ENCODE measurements around the gene ENDOV.

DNA sequence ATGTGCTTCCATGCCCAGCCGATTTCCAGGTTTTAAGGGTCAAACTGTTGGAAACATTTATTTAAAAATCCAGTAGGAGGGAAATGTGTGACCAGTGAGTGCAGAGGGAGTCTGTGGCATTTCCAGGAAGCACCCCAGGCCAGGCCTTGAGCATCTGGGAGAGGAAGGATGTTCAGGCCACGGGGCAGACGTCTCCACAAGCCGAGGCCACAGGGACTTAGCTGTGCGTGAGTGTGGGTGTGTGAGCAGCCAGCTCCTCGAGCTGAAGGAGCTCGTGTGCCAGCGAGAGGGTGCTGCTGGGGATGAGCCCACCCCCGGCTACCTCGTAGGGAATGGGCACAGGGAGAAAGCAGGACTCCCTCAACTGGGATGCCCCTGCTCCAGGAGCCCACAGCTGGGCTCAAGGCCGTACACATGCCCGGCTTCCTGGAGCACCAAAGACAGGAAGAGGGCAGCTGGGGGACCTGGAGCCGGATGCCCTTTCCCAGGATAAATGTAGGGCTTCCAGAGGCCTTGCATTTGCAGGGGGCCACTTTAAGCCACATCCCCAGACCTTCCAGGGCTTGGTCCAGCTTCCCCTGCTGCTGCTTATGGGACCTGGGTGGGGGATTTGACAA is 48.9 kb downstream of the ENDOV start:
- TF ChIP-seq, protein P1, sequence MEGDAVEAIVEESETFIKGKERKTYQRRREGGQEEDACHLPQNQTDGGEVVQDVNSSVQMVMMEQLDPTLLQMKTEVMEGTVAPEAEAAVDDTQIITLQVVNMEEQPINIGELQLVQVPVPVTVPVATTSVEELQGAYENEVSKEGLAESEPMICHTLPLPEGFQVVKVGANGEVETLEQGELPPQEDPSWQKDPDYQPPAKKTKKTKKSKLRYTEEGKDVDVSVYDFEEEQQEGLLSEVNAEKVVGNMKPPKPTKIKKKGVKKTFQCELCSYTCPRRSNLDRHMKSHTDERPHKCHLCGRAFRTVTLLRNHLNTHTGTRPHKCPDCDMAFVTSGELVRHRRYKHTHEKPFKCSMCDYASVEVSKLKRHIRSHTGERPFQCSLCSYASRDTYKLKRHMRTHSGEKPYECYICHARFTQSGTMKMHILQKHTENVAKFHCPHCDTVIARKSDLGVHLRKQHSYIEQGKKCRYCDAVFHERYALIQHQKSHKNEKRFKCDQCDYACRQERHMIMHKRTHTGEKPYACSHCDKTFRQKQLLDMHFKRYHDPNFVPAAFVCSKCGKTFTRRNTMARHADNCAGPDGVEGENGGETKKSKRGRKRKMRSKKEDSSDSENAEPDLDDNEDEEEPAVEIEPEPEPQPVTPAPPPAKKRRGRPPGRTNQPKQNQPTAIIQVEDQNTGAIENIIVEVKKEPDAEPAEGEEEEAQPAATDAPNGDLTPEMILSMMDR (IDR thresholded peaks at IDR 0.05; ENCODE audit: low read depth, low read length, missing input control), result no peak
- TF ChIP-seq, protein P2, sequence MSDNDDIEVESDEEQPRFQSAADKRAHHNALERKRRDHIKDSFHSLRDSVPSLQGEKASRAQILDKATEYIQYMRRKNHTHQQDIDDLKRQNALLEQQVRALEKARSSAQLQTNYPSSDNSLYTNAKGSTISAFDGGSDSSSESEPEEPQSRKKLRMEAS (IDR thresholded peaks at IDR 0.05), result no peak
- no peak for TF ChIP-seq YY1 (IDR thresholded peaks at IDR 0.05)
- TF ChIP-seq TAF1 (conservative IDR thresholded peaks at IDR 0.05), result no peak
- TF ChIP-seq, protein P3, sequence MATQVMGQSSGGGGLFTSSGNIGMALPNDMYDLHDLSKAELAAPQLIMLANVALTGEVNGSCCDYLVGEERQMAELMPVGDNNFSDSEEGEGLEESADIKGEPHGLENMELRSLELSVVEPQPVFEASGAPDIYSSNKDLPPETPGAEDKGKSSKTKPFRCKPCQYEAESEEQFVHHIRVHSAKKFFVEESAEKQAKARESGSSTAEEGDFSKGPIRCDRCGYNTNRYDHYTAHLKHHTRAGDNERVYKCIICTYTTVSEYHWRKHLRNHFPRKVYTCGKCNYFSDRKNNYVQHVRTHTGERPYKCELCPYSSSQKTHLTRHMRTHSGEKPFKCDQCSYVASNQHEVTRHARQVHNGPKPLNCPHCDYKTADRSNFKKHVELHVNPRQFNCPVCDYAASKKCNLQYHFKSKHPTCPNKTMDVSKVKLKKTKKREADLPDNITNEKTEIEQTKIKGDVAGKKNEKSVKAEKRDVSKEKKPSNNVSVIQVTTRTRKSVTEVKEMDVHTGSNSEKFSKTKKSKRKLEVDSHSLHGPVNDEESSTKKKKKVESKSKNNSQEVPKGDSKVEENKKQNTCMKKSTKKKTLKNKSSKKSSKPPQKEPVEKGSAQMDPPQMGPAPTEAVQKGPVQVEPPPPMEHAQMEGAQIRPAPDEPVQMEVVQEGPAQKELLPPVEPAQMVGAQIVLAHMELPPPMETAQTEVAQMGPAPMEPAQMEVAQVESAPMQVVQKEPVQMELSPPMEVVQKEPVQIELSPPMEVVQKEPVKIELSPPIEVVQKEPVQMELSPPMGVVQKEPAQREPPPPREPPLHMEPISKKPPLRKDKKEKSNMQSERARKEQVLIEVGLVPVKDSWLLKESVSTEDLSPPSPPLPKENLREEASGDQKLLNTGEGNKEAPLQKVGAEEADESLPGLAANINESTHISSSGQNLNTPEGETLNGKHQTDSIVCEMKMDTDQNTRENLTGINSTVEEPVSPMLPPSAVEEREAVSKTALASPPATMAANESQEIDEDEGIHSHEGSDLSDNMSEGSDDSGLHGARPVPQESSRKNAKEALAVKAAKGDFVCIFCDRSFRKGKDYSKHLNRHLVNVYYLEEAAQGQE (IDR thresholded peaks at IDR 0.05), result no peak
- no peak for TF ChIP-seq JUND (IDR thresholded peaks at IDR 0.05)
- TF ChIP-seq, protein P4, sequence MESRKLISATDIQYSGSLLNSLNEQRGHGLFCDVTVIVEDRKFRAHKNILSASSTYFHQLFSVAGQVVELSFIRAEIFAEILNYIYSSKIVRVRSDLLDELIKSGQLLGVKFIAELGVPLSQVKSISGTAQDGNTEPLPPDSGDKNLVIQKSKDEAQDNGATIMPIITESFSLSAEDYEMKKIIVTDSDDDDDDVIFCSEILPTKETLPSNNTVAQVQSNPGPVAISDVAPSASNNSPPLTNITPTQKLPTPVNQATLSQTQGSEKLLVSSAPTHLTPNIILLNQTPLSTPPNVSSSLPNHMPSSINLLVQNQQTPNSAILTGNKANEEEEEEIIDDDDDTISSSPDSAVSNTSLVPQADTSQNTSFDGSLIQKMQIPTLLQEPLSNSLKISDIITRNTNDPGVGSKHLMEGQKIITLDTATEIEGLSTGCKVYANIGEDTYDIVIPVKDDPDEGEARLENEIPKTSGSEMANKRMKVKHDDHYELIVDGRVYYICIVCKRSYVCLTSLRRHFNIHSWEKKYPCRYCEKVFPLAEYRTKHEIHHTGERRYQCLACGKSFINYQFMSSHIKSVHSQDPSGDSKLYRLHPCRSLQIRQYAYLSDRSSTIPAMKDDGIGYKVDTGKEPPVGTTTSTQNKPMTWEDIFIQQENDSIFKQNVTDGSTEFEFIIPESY (IDR thresholded peaks at IDR 0.05), result no peak
- no peak for TF ChIP-seq SP1 (IDR thresholded peaks at IDR 0.05)
- no peak for TF ChIP-seq RAD21 (IDR thresholded peaks at IDR 0.05)
- no peak for TF ChIP-seq FOXA1 (IDR thresholded peaks at IDR 0.05)
- TF ChIP-seq, protein P5, sequence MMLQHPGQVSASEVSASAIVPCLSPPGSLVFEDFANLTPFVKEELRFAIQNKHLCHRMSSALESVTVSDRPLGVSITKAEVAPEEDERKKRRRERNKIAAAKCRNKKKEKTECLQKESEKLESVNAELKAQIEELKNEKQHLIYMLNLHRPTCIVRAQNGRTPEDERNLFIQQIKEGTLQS (IDR thresholded peaks at IDR 0.05), result no peak

All from liver (tissue), 3 donors.